ENCODE measurements around the gene VPS4A.

VPS4A gene

DNA sequence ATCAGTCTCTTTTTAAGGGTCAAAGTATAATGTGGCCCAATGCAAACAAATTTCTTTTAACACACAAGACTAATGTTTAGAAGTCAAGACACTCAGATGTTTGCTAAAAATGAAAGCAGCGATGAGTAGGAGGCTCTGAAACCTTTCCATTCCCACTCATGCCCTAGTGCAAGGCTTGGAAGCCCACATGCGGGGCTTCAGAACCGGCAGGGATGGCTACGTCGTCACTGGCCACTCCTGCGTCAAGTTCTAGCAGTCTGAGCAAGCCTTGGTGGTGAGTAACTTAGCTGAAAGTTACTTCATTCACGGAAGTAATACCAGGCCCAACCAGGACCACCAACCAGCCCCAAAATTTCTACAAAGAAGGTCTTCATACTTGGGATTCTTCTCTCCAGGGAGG, 55.3 kb downstream of the VPS4A start:
- no peak for DNase-seq (ENCODE audit: low read depth)

DNA sequence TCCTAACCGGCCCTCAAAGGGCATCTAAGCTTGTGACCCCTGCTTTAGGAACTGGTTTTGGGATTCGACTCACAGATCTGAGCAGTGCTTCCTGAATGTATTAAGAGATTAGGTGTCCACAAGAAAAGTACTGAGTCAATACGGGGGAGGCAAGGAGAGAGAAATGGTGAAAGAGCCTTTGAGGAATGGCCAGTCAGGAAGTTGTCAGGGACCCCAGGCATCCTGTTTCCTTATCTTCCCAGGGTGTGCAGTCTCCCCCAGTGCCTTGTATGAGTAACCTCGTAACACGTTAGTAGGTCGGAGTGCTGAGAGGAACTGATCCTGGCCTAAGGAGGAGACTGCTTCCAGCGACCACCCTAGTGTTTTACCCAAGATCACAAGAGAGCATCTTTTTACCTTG, 56.8 kb downstream of the VPS4A start:
- no peak for DNase-seq (ENCODE audit: low read depth)

DNA sequence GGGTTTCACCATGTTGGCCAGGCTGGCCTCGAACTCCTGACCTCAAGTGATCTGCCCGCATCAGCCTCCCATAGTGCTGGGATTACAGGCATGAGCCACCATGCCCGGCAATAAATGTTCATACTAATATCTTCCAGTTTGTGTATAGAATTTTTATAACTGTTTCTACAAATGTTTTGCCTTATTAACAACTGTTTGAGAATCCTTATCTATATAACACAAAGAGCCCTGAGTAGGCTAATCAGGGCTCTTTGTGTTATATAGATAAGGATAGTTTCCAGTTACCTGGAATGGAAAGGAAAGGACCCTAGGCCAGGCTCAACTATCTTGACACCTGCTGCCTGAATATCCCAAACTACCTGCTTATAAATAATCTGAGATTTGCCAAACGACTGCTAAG, 57.7 kb downstream of the VPS4A start:
- no peak for DNase-seq (ENCODE audit: low read depth)

DNA sequence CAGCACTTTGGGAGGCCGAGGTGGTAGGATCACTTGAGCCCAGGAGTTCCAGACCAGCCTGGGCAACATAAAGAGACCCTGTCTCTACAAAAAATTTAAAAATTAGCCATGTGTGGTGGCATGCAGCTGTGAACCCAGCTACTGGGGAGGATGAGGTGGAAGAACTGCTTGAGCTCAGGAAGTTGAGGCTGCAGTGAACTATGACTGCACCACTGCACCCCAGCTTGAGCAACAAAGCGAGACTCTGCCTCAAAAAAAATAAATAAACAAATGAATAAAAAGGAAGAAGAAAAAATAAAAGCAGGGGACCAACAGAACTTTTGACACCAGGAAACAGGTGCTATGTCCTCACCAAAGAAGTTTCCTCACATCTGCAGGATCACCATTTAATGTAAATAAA, 60.4 kb downstream of the VPS4A start:
- DNase-seq (ENCODE audit: low read depth) = no peak

DNA sequence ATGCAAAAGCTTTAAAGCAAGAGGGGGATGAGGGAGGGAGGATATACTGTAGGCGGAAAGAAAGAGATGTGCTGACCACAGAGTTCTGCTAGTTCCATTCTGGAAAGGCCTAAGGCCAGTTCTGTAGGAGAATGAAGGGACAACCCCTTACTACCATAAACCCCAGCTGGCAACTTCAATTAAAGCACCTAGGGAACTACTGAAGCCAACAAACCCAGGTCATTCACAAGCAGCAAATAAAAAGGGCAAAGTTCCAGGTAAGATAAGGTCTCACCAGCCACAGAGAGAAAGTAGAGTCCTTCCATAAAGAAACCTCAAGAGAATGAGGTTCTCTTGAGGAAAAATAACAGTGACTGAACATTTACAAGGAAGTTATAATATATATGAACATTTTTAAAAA, 61.9 kb downstream of the VPS4A start:
- no peak for DNase-seq (ENCODE audit: low read depth)
